ENCODE measurements around the gene ALX4.

- TF ChIP-seq ZNF717 (CRISPR knock-in tag; IDR thresholded peaks at IDR 0.05) (no peak), NFRKB (IDR thresholded peaks at IDR 0.05; ENCODE audit: low read depth) (no peak), CTCF (IDR thresholded peaks at IDR 0.05 in 2 of 3, conservative IDR thresholded peaks at IDR 0.05 in 1 of 3; ENCODE audit: insufficient read depth in 2 of 3, low read depth in 1 of 3, low read length in 3 of 3) (no peak), STAG1 (CRISPR knock-in tag; IDR thresholded peaks at IDR 0.05; ENCODE audit: borderline replicate concordance) (no peak), EZH2 (IDR thresholded peaks at IDR 0.05; ENCODE audit: borderline replicate concordance, low read depth, low read length) (no peak), HDAC6 (IDR thresholded peaks at IDR 0.05; ENCODE audit: low read depth, low read length) (no peak), TSHZ1 (CRISPR knock-in tag; IDR thresholded peaks at IDR 0.05) (no peak), BHLHE40 (IDR thresholded peaks at IDR 0.05; ENCODE audit: low read length) (no peak), GTF2B (IDR thresholded peaks at IDR 0.05; ENCODE audit: extremely low read depth, insufficient read length) (no peak)
These were observed 96.8 kb downstream of the ALX4 start for GRCh38 chr11:44213148-44213547.
